Measurements from ENCODE around the gene DAPK1.
A peak's percentile ranks its signal among the peaks of the same experiment; 100 is the strongest.

DAPK1 gene

DNA sequence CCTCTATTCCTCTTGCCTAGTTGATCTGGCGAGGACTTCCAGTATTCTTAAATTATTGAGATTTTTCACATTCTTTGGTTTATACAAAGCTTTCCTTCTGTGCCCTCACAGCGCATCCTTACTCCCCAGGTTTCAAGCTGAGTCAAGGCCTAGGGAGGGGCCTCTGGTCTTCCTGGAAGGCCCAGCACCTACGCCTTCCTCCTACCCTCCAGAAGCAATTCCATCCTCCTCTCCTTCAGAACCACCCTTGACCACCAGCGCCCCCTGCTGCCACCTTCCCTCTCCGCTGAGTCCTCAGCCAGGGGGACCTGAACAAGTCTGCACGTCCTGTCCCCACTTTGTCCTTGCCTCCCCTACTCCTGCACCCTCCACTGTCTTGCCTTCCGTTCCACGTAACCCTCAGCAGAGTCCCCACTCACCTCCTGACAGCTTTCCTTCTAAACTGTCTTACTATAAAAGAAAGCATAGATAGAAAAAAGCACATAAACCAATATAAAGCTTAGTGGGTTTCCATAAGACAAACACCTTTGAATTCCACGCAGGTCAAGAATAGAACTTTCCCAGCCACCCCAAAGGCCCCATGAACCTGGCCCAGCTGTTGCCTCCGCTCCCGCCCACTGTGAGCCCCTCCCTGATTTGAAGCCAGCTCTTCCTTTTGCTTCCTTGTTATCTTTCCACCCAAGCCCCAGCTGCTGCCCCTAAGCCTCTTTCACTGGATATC lies 165.3 kb downstream of the DAPK1 start:
- H3K9me3 Mint-ChIP-seq = peaks cover 2% of the 10 kb centered on the region
- peaks cover 6% of the 10 kb centered on the region for H3K4me1 Mint-ChIP-seq
- H3K36me3 Mint-ChIP-seq (ENCODE audit: low read depth) = peaks cover 79% of the 10 kb centered on the region
- no peak overlapping the region for H3K4me3 Mint-ChIP-seq
- peak overlapping the region in 2 of 3 experiments; percentile 14 to 32 for H3K27ac Mint-ChIP-seq
- TF ChIP-seq, protein P1, sequence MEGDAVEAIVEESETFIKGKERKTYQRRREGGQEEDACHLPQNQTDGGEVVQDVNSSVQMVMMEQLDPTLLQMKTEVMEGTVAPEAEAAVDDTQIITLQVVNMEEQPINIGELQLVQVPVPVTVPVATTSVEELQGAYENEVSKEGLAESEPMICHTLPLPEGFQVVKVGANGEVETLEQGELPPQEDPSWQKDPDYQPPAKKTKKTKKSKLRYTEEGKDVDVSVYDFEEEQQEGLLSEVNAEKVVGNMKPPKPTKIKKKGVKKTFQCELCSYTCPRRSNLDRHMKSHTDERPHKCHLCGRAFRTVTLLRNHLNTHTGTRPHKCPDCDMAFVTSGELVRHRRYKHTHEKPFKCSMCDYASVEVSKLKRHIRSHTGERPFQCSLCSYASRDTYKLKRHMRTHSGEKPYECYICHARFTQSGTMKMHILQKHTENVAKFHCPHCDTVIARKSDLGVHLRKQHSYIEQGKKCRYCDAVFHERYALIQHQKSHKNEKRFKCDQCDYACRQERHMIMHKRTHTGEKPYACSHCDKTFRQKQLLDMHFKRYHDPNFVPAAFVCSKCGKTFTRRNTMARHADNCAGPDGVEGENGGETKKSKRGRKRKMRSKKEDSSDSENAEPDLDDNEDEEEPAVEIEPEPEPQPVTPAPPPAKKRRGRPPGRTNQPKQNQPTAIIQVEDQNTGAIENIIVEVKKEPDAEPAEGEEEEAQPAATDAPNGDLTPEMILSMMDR (IDR thresholded peaks at IDR 0.05; ENCODE audit: unreplicated experiment in 3 of 3) = peak; percentile 60 to 70 (median 70)
- H3K27me3 Mint-ChIP-seq (ENCODE audit: low read depth) = no peaks in the 10 kb centered on the region

DNA sequence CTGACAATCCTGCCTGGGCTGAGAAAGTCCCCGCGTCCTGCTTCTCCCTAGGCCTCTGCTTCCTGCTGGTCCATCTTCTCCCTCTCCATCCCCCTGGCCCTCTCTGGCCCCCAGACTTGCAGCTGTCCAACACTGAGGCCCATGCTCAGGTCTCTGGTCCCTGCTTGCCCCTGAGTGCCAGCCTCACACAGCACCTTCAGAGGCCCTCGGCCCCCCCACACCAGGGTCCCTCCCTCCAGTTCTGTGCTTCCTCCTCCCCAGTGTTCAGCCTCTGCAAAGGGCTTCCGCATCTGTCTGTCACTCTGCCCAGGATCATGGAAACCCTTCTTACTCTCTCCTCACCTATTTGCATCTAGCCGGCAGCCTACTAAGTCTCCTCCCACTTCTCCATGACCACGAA lies 165.9 kb downstream of the DAPK1 start:
- no peaks in the 10 kb centered on the region for H3K27me3 Mint-ChIP-seq (ENCODE audit: low read depth)
- peaks cover 2% of the 10 kb centered on the region for H3K9me3 Mint-ChIP-seq
- no peak overlapping the region for H3K4me3 Mint-ChIP-seq
- H3K27ac Mint-ChIP-seq = no peak overlapping the region
- TF ChIP-seq, protein P1 (IDR thresholded peaks at IDR 0.05; ENCODE audit: unreplicated experiment in 3 of 3) = no peak
- H3K36me3 Mint-ChIP-seq (ENCODE audit: low read depth) = peaks cover 79% of the 10 kb centered on the region
- peaks cover 6% of the 10 kb centered on the region for H3K4me1 Mint-ChIP-seq

DNA sequence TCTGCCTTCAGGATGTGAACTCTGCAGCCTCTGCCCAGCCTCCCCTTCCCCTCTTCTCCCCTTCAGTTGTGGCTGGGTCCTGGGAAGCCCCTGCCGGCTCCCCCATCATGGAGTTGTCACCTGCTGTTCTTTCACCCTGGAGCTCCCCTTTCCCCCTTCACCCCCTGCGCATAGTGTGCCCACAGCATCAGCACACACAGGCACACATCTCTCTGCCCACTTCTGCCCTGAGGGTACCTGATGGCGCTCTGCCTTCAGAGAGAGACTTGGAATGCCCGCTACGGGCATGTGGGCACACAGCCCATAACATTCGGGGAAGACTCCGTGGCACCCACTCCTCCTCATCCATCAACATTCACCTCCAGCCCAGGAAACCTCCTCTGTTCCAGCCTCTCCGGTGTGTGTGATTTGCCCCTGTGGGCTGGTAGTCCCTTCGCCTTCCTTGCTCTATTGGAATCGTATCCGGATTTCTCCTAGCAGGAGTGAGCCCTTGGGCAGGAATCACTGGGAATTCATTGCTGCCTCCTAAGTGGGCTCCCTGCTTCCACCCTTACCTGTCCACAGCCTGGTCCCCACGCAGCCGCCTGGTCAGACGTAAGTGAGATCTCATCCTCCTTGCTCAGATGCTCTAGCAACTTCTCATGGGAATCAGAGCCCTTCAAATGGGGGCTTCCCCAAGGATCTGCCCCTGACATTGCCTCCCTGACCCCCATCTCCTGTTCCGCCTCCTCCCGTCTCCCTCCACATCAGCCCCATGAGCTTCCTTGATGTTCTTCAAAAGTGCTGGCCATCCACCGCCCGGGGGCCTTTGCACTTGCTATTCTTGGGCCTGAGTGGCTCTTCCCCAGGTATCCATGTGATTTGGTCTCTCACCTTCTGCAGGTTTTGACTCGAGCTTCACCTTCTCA lies 166.7 kb downstream of the DAPK1 start:
- Mint-ChIP-seq H3K27ac (no peak overlapping the region), H3K4me3 (no peak overlapping the region), H3K36me3 (ENCODE audit: low read depth) (peaks cover 77% of the 10 kb centered on the region), H3K9me3 (peaks cover 2% of the 10 kb centered on the region), H3K4me1 (peaks cover 6% of the 10 kb centered on the region), H3K27me3 (ENCODE audit: low read depth) (no peaks in the 10 kb centered on the region)
- TF ChIP-seq, protein P1 (IDR thresholded peaks at IDR 0.05; ENCODE audit: unreplicated experiment in 3 of 3) = no peak

DNA sequence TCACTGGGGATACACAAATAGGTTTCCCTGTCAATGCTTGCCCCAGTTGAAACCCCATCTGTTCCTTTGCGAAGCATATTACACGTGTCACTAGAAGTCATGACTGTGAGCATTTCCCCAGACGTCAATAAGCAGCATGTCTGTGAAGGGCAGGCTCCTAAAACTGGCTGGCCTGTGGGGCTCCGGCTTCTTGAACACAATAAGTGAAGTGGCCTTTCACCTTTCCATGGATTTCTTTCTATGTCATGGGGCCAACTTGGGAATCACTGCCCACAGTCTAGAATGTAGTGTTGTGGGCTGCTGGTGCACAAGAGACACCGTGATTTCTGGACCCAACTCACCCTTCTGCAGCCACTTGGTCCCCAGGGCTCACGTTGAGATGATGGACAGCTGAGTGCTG lies 167.8 kb downstream of the DAPK1 start:
- Mint-ChIP-seq H3K4me1 (peaks cover 6% of the 10 kb centered on the region), H3K27ac (no peak overlapping the region), H3K36me3 (ENCODE audit: low read depth) (peaks cover 71% of the 10 kb centered on the region), H3K27me3 (ENCODE audit: low read depth) (no peaks in the 10 kb centered on the region), H3K9me3 (peaks cover 2% of the 10 kb centered on the region), H3K4me3 (no peak overlapping the region)
- TF ChIP-seq, protein P1 (IDR thresholded peaks at IDR 0.05; ENCODE audit: unreplicated experiment in 3 of 3) = no peak

DNA sequence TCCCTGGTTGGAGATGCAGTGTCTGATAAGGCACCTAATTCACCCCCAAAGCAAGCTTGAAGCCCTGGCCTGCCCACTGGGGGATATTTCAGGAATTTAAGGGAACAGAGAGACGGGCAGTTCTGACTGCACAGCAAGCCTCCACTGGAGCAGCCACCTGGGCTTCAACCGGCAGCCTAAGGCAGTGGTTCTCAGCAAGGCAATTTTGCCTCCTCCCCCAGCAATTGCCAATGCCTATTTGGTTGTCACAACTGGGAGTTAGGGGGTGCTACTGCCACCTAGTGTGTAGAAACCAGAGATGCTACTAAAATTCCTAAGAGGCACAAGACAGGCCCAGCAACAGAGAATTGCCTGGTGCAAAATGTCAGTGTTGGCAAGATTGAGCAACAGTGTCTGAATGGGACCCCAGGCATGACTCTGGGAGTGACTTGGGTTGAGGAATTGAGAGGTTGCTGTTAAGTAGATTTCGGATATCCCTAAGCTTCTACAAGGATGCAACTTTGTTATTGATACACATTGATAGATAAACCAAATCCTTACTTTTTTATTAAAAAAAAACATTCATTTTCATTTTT lies 169.6 kb downstream of the DAPK1 start:
- no peaks in the 10 kb centered on the region for H3K27me3 Mint-ChIP-seq (ENCODE audit: low read depth)
- H3K9me3 Mint-ChIP-seq = peaks cover 2% of the 10 kb centered on the region
- H3K36me3 Mint-ChIP-seq (ENCODE audit: low read depth) = peaks cover 57% of the 10 kb centered on the region

More for the DNA sequence above, 169.6 kb downstream of the DAPK1 start:
- TF ChIP-seq, protein P1 (IDR thresholded peaks at IDR 0.05; ENCODE audit: unreplicated experiment in 3 of 3) = peak; percentile 27 to 45 (median 29)
- Mint-ChIP-seq H3K27ac (no peak overlapping the region), H3K4me3 (no peak overlapping the region), H3K4me1 (peaks cover 6% of the 10 kb centered on the region)
